ENCODE measurements around the gene WFDC5.

WFDC5 gene

GRCh38 chr20:45136911-45137310 lies 21.9 kb upstream of the WFDC5 start:
- H3K9me3 Mint-ChIP-seq: peaks cover 0 to 2% of the 10 kb centered on the region in 2 donors
- no peak for ATAC-seq (replicated peaks)

GRCh38 chr20:45128099-45128498 lies 13.1 kb upstream of the WFDC5 start:
- ATAC-seq (replicated peaks) (no peak), DNase-seq (no peak)
- peaks cover 0 to 3% of the 10 kb centered on the region in 2 donors for H3K36me3 Mint-ChIP-seq
- H3K4me3 Mint-ChIP-seq: no peak overlapping the region
- no peaks in the 10 kb centered on the region for H3K4me1 Mint-ChIP-seq
- peaks cover 54 to 69% of the 10 kb centered on the region in 2 donors for H3K27me3 Mint-ChIP-seq
- H3K9me3 Mint-ChIP-seq: peaks cover 0 to 4% of the 10 kb centered on the region in 2 donors
- H3K27ac Mint-ChIP-seq: no peak overlapping the region

More at GRCh38 chr20:45136911-45137310, 21.9 kb upstream of the WFDC5 start:
- H3K4me1 Mint-ChIP-seq: no peaks in the 10 kb centered on the region
- H3K27me3 Mint-ChIP-seq: peaks cover 26% of the 10 kb centered on the region in 2 donors
- peaks cover 0 to 2% of the 10 kb centered on the region in 2 donors for H3K36me3 Mint-ChIP-seq
- DNase-seq: no peak
- no peak overlapping the region for H3K27ac Mint-ChIP-seq
- no peak overlapping the region for H3K4me3 Mint-ChIP-seq

- Mint-ChIP-seq H3K9me3 (peaks cover 0 to 4% of the 10 kb centered on the region in 2 donors), H3K4me1 (no peaks in the 10 kb centered on the region)
- no peak for ATAC-seq (replicated peaks)
These were observed 9.4 kb upstream of the WFDC5 start, which contains the start of gene WFDC12 for GRCh38 chr20:45124365-45124764. TSS of gene WFDC12 (minus strand) at chr20:45124465. CDS start at chr20:45124447, 18 bp downstream.

GRCh38 chr20:45121388-45121787 lies 6.4 kb upstream of the WFDC5 start:
- Mint-ChIP-seq H3K27ac (no peak overlapping the region), H3K4me3 (no peak overlapping the region), H3K9me3 (peaks cover 0 to 4% of the 10 kb centered on the region in 2 donors), H3K36me3 (peaks cover 0 to 3% of the 10 kb centered on the region in 2 donors), H3K4me1 (peaks cover 0 to 2% of the 10 kb centered on the region in 2 donors), H3K27me3 (peaks cover 34 to 59% of the 10 kb centered on the region in 2 donors)
- no peak for ATAC-seq (replicated peaks)
- no peak for DNase-seq

More at GRCh38 chr20:45124365-45124764, 9.4 kb upstream of the WFDC5 start, which contains the start of gene WFDC12:
- no peak within 1 kb of the TSS for H3K27ac Mint-ChIP-seq
- no peak within 1 kb of the TSS for H3K4me3 Mint-ChIP-seq
- no peak for DNase-seq
- H3K27me3 Mint-ChIP-seq: peaks cover 30 to 63% of the 10 kb centered on the region in 2 donors
- H3K36me3 Mint-ChIP-seq: peaks cover 0 to 3% of the 10 kb centered on the region in 2 donors

- Mint-ChIP-seq H3K36me3 (peaks cover 0 to 3% of the 10 kb centered on the region in 2 donors), H3K4me1 (peaks cover 6% of the 10 kb centered on the region in 2 donors), H3K9me3 (peaks cover 0 to 4% of the 10 kb centered on the region in 2 donors), H3K27me3 (peaks cover 29 to 63% of the 10 kb centered on the region in 2 donors), H3K27ac (no peak overlapping the region), H3K4me3 (no peak overlapping the region)
- ATAC-seq (replicated peaks) (no peak), DNase-seq (no peak)
These were observed 4.7 kb upstream of the WFDC5 start for GRCh38 chr20:45119556-45120266.

- Mint-ChIP-seq H3K27me3 (peaks cover 28 to 58% of the 10 kb centered on the region in 2 donors), H3K4me1 (peaks cover 6 to 10% of the 10 kb centered on the region in 2 donors), H3K9me3 (no peaks in the 10 kb centered on the region), H3K36me3 (no peaks in the 10 kb centered on the region), H3K27ac (no peak overlapping the region), H3K4me3 (no peak overlapping the region)
- ATAC-seq (replicated peaks): no peak
- DNase-seq: no peak
These were observed 3.1 kb upstream of the WFDC5 start for GRCh38 chr20:45118028-45118427.

- Mint-ChIP-seq H3K27me3 (peaks cover 30 to 57% of the 10 kb centered on the region in 2 donors), H3K4me1 (peaks cover 6 to 10% of the 10 kb centered on the region in 2 donors), H3K36me3 (no peaks in the 10 kb centered on the region), H3K27ac (no peak overlapping the region), H3K4me3 (no peak overlapping the region), H3K9me3 (no peaks in the 10 kb centered on the region)
- no peak for DNase-seq
- no peak for ATAC-seq (replicated peaks)
These were observed 2.6 kb upstream of the WFDC5 start for GRCh38 chr20:45117581-45117980.

- no peak overlapping the region for H3K4me3 Mint-ChIP-seq
- H3K9me3 Mint-ChIP-seq: no peaks in the 10 kb centered on the region
- no peak overlapping the region for H3K27ac Mint-ChIP-seq
- no peak for ATAC-seq (replicated peaks)
- no peak for DNase-seq
- H3K27me3 Mint-ChIP-seq: peaks cover 32 to 45% of the 10 kb centered on the region in 2 donors
- H3K36me3 Mint-ChIP-seq: no peaks in the 10 kb centered on the region
- H3K4me1 Mint-ChIP-seq: peaks cover 6 to 10% of the 10 kb centered on the region in 2 donors
These were observed 855 bp upstream of the WFDC5 start for GRCh38 chr20:45115829-45116228.

GRCh38 chr20:45115386-45115774 lies 406 bp upstream of the WFDC5 start:
- Mint-ChIP-seq H3K4me3 (no peak overlapping the region), H3K4me1 (peaks cover 6 to 10% of the 10 kb centered on the region in 2 donors), H3K9me3 (no peaks in the 10 kb centered on the region), H3K27ac (no peak overlapping the region), H3K36me3 (no peaks in the 10 kb centered on the region), H3K27me3 (peaks cover 32 to 42% of the 10 kb centered on the region in 2 donors)
- DNase-seq (no peak), ATAC-seq (replicated peaks) (peak in 1 of 2 donors; percentile 10)

GRCh38 chr20:45113865-45114264 lies 1.1 kb downstream of the WFDC5 start:
- H3K4me1 Mint-ChIP-seq: peaks cover 6 to 10% of the 10 kb centered on the region in 2 donors
- no peaks in the 10 kb centered on the region for H3K36me3 Mint-ChIP-seq
- H3K27ac Mint-ChIP-seq: no peak overlapping the region
- no peak for DNase-seq
- H3K27me3 Mint-ChIP-seq: peaks cover 32 to 37% of the 10 kb centered on the region in 2 donors
- no peak for ATAC-seq (replicated peaks)
- H3K9me3 Mint-ChIP-seq: no peaks in the 10 kb centered on the region
- no peak overlapping the region for H3K4me3 Mint-ChIP-seq

GRCh38 chr20:45112754-45113153 lies 2.2 kb downstream of the WFDC5 start:
- ATAC-seq (replicated peaks) (no peak), DNase-seq (no peak)
- H3K27ac Mint-ChIP-seq: no peak overlapping the region
- no peaks in the 10 kb centered on the region for H3K9me3 Mint-ChIP-seq
- peaks cover 35% of the 10 kb centered on the region in 2 donors for H3K27me3 Mint-ChIP-seq
- H3K4me1 Mint-ChIP-seq: peaks cover 6 to 10% of the 10 kb centered on the region in 2 donors
- no peak overlapping the region for H3K4me3 Mint-ChIP-seq
- no peaks in the 10 kb centered on the region for H3K36me3 Mint-ChIP-seq

GRCh38 chr20:45111799-45112471 lies 3.0 kb downstream of the WFDC5 start:
- no peaks in the 10 kb centered on the region for H3K9me3 Mint-ChIP-seq
- H3K27me3 Mint-ChIP-seq: peaks cover 32 to 34% of the 10 kb centered on the region in 2 donors
- DNase-seq (no peak), ATAC-seq (replicated peaks) (peak; percentile 31 to 46)
- H3K36me3 Mint-ChIP-seq: no peaks in the 10 kb centered on the region
- no peak overlapping the region for H3K27ac Mint-ChIP-seq
- no peak overlapping the region for H3K4me3 Mint-ChIP-seq
- H3K4me1 Mint-ChIP-seq: peaks cover 6 to 8% of the 10 kb centered on the region in 2 donors

- no peak for DNase-seq
- no peak overlapping the region for H3K27ac Mint-ChIP-seq
- H3K4me3 Mint-ChIP-seq: no peak overlapping the region
- ATAC-seq (replicated peaks): no peak
- peaks cover 29 to 34% of the 10 kb centered on the region in 2 donors for H3K27me3 Mint-ChIP-seq
- H3K9me3 Mint-ChIP-seq: no peaks in the 10 kb centered on the region
- H3K36me3 Mint-ChIP-seq: no peaks in the 10 kb centered on the region
- H3K4me1 Mint-ChIP-seq: peaks cover 6 to 8% of the 10 kb centered on the region in 2 donors
These were observed 3.7 kb downstream of the WFDC5 start for GRCh38 chr20:45111285-45111684.

- H3K4me3 Mint-ChIP-seq: no peak overlapping the region
- peaks cover 6 to 8% of the 10 kb centered on the region in 2 donors for H3K4me1 Mint-ChIP-seq
- no peaks in the 10 kb centered on the region for H3K9me3 Mint-ChIP-seq
- ATAC-seq (replicated peaks) (no peak), DNase-seq (no peak)
- no peaks in the 10 kb centered on the region for H3K36me3 Mint-ChIP-seq
- H3K27me3 Mint-ChIP-seq: peaks cover 28 to 29% of the 10 kb centered on the region in 2 donors
- H3K27ac Mint-ChIP-seq: no peak overlapping the region
These were observed 4.7 kb downstream of the WFDC5 start for GRCh38 chr20:45110301-45110700.
